Testis (tissue), 2 donors: ENCODE data around the gene ANGPTL7.

ENCODE experiments used
- CTCF ChIP-seq, 3 experiments: fragments of 450-650 bp in 2 of 3; fragments of 200-600 bp in 1 of 3; sonication (generic) in 1 of 3; IDR thresholded peaks; one replicate each; pipeline ENCODE4 v1.5.1; 2016 to 2019; ENCODE audit warnings: antibody characterized with exemption in 3 of 3, mild to moderate bottlenecking in 2 of 3, moderate library complexity in 1 of 3
- POLR2A ChIP-seq: fragments of 450-650 bp; IDR thresholded peaks from one replicate; pipeline ENCODE4 v1.6.1; 2017; ENCODE audit warnings: antibody characterized with exemption, mild to moderate bottlenecking, moderate library complexity

- no peak for TF ChIP-seq CTCF (IDR thresholded peaks at IDR 0.05)
- TF ChIP-seq POLR2A = no peak
Measured at GRCh38 chr1:11182884-11183283, 6.3 kb upstream of the ANGPTL7 start.
